Neural crest cell (in vitro differentiated cells): Measurements from ENCODE around the gene FMNL2. TPM values are rescaled to one million over a fixed set of nuclear protein-coding genes. Genes with fewer than 3 reads are reported as not detected.

Experiments used
- DNase-seq: peaks from one replicate; pipeline ENCODE4 v3.0.0; 2021; ENCODE audit warnings: low read depth, mixed read lengths, low spot score
- H3K27ac Mint-ChIP-seq: one replicate; pipeline ENCODE4 v1.8.0; 2021; ENCODE audit warnings: mild to moderate bottlenecking, mixed read lengths; ENCODE audit not compliant: unreplicated experiment
- H3K27me3 Mint-ChIP-seq: 2 replicates; pipeline ENCODE4 v1.8.0; 2021; ENCODE audit warnings: low read depth, mild to moderate bottlenecking, mixed read lengths
- H3K36me3 Mint-ChIP-seq: 2 replicates; pipeline ENCODE4 v1.8.0; 2021; ENCODE audit warnings: low read depth, mild to moderate bottlenecking, mixed read lengths
- H3K4me1 Mint-ChIP-seq: 2 replicates; pipeline ENCODE4 v1.8.0; 2021; ENCODE audit warnings: mixed read lengths
- H3K4me3 Mint-ChIP-seq: one replicate; pipeline ENCODE4 v1.8.0; 2021; ENCODE audit warnings: mild to moderate bottlenecking, mixed read lengths
- H3K9me3 Mint-ChIP-seq: 2 replicates; pipeline ENCODE4 v1.8.0; 2021; ENCODE audit warnings: mixed read lengths
- CTCF ChIP-seq: fragments of 200-600 bp; sonication (generic); conservative IDR thresholded peaks from 2 replicates; pipeline ENCODE4 v1.5.0; 2021; ENCODE audit warnings: antibody characterized with exemption, mild to moderate bottlenecking
- total RNA-seq: library from RNA; stranded (reverse); gene quantifications from 2 replicates; pipeline ENCODE4 v1.2.1, GENCODE V29; 2021

FMNL2 gene
- total RNA-seq, 1 donor from 2014 or later: 54.9 TPM

GRCh38 chr2:152334701-152335015, 316 bp upstream of the FMNL2 start:
- Mint-ChIP-seq H3K9me3 (no peaks in the 10 kb centered on the region), H3K27me3 (no peaks in the 10 kb centered on the region), H3K4me3 (peak overlapping the region; percentile 82), H3K4me1 (peaks cover 36% of the 10 kb centered on the region), H3K27ac (peak overlapping the region; percentile 73), H3K36me3 (no peaks in the 10 kb centered on the region)
- TF ChIP-seq CTCF: no peak
- no peak for DNase-seq

- Mint-ChIP-seq H3K4me3 (peak overlapping the region; percentile 98), H3K4me1 (peaks cover 41% of the 10 kb centered on the region), H3K9me3 (no peaks in the 10 kb centered on the region), H3K27me3 (no peaks in the 10 kb centered on the region), H3K27ac (no peak overlapping the region), H3K36me3 (no peaks in the 10 kb centered on the region)
- TF ChIP-seq CTCF: no peak
- no peak for DNase-seq
Observed at GRCh38 chr2:152335726-152336118, 748 bp downstream of the FMNL2 start.

- no peaks in the 10 kb centered on the region for H3K36me3 Mint-ChIP-seq
- H3K4me3 Mint-ChIP-seq: peak overlapping the region; percentile 98
Observed at GRCh38 chr2:152336119-152336853, 1.3 kb downstream of the FMNL2 start.

GRCh38 chr2:152336854-152337510, 2.0 kb downstream of the FMNL2 start:
- H3K4me1 Mint-ChIP-seq: peaks cover 47% of the 10 kb centered on the region
- H3K4me3 Mint-ChIP-seq: peak overlapping the region; percentile 98
- peak; percentile 3 for DNase-seq
- no peaks in the 10 kb centered on the region for H3K36me3 Mint-ChIP-seq
- no peaks in the 10 kb centered on the region for H3K9me3 Mint-ChIP-seq
- no peak for TF ChIP-seq CTCF
- no peaks in the 10 kb centered on the region for H3K27me3 Mint-ChIP-seq
- H3K27ac Mint-ChIP-seq: peak overlapping the region; percentile 91

More at GRCh38 chr2:152336119-152336853, 1.3 kb downstream of the FMNL2 start:
- peaks cover 43% of the 10 kb centered on the region for H3K4me1 Mint-ChIP-seq
- H3K27ac Mint-ChIP-seq: peak overlapping the region; percentile 91
- no peaks in the 10 kb centered on the region for H3K9me3 Mint-ChIP-seq
- H3K27me3 Mint-ChIP-seq: no peaks in the 10 kb centered on the region
- peak; percentile 19 for DNase-seq
- TF ChIP-seq CTCF: no peak

- Mint-ChIP-seq H3K27me3 (no peaks in the 10 kb centered on the region), H3K9me3 (no peaks in the 10 kb centered on the region), H3K27ac (no peak overlapping the region), H3K36me3 (no peaks in the 10 kb centered on the region), H3K4me1 (peaks cover 48% of the 10 kb centered on the region), H3K4me3 (peak overlapping the region; percentile 98)
- DNase-seq: no peak
- no peak for TF ChIP-seq CTCF
Observed at GRCh38 chr2:152337511-152337903, 2.5 kb downstream of the FMNL2 start.
